Activated naive CD4-positive, alpha-beta T cell treated with anti-CD3 and anti-CD28 coated beads, Interleukin-2, amount 50 U/mL, for 16 hours (primary cell): ENCODE data around the gene NPTN.

ENCODE experiments used
- DNase-seq: peaks from one replicate; pipeline ENCODE4 v3.0.0-alpha.2; 2020

Gene NPTN

DNA sequence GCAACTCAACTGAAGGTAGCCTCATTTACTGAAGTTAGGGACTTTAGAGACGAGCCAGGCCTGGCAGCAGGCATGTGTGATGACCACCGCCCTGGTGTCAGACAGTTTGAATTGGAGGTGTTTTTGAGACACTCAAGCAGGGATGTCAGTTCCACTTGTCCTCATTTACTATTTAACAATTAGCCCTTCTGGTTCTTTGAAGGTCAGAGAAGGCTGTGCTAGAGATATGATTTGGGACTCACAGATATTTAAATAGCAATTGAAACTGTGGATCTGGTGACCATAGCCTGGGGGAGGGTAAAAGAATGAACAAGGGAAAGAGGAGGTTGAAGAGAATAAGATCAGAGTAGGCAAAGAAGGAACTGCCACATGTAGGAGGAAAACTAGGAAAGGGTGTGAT is 115.6 kb downstream of the NPTN start:
- DNase-seq = no peak

DNA sequence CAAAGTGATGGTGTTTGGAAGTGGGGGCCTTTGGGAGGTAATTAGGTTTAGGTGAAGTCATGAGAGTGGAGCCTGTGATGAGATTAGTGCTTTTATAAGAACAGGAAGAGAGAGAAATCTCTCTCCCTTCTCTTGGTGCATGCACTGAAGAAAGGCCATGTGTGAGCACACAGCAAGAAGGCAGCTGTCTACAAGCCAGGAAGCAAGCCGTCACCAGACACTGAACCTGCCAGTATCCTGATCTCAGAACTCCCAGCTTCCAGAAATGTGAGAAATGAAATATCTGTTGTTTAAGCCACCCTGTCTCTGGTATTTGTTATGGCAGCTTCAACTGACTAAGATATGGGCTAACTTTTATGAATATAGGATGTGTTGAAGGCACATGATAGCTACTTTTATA is 117.7 kb downstream of the NPTN start:
- no peak for DNase-seq
